Mucosa of descending colon (tissue), 3 donors: Measurements from ENCODE around the gene STRADB. TPM values are rescaled to one million over a fixed set of nuclear protein-coding genes. Genes with fewer than 3 reads are reported as not detected.

Experiments used
- ATAC-seq: fragments of 200-7000 bp; cut with Tn5 transposase; one replicate; pipeline ENCODE4 v1.9.1; 2020; ENCODE audit warnings: mild to moderate bottlenecking, moderate library complexity
- DNase-seq, 3 donors: peaks; one replicate each; pipeline ENCODE4 v3.0.0-alpha.2; 2020
- H3K36me3 ChIP-seq: fragments of 200-600 bp; one replicate; pipeline ENCODE4 v1.8.0; 2021; ENCODE audit warnings: low read depth, mild to moderate bottlenecking
- H3K4me1 ChIP-seq: fragments of 200-600 bp; one replicate; pipeline ENCODE4 v1.8.0; 2021; ENCODE audit warnings: low read depth, mild to moderate bottlenecking
- H3K4me3 ChIP-seq: fragments of 200-600 bp; one replicate; pipeline ENCODE4 v1.8.0; 2021; ENCODE audit warnings: mild to moderate bottlenecking
- H3K9me3 ChIP-seq: fragments of 200-600 bp; one replicate; pipeline ENCODE4 v1.8.0; 2021; ENCODE audit warnings: mild to moderate bottlenecking
- intact Hi-C, 2 donors: fragments of 100-400 bp; cut with DNase I in 1 of 2; cut with micrococcal nuclease in 1 of 2; formaldehyde crosslinking; loops; one replicate each; pipeline versions ENCODE4 v1.11.0 to v1.11.1; 2022; cut with DNase I, micrococcal nuclease
- total RNA-seq, 3 donors: library from RNA; stranded (reverse); fragmentation: NEBNext Ultra II Directional in 2 of 3; extraction: Animal tissue kit (Norgen Biotek cat#: 25700) in 2 of 3; gene quantifications; one replicate each; pipeline versions ENCODE4 v1.2.1 to v1.2.4, GENCODE V29; 2021 to 2023
- TF ChIP-seq, protein P1 (sequence below): fragments of 200-600 bp; IDR thresholded peaks from one replicate; pipeline ENCODE4 v1.8.0; 2022; ENCODE audit warnings: antibody characterized with exemption, mild to moderate bottlenecking
- donor health status: DM: no; HTN: no; CAD: no; lungs with moderate emphysema.
- donor health status: DM: no; HTN: no; CAD: no.
- donor health status: DM: no; HTN: yes; CAD: no.

STRADB gene
- total RNA-seq, 3 donors from 2014 or later: 47.4 to 79.1 (median 62.1) TPM

DNA sequence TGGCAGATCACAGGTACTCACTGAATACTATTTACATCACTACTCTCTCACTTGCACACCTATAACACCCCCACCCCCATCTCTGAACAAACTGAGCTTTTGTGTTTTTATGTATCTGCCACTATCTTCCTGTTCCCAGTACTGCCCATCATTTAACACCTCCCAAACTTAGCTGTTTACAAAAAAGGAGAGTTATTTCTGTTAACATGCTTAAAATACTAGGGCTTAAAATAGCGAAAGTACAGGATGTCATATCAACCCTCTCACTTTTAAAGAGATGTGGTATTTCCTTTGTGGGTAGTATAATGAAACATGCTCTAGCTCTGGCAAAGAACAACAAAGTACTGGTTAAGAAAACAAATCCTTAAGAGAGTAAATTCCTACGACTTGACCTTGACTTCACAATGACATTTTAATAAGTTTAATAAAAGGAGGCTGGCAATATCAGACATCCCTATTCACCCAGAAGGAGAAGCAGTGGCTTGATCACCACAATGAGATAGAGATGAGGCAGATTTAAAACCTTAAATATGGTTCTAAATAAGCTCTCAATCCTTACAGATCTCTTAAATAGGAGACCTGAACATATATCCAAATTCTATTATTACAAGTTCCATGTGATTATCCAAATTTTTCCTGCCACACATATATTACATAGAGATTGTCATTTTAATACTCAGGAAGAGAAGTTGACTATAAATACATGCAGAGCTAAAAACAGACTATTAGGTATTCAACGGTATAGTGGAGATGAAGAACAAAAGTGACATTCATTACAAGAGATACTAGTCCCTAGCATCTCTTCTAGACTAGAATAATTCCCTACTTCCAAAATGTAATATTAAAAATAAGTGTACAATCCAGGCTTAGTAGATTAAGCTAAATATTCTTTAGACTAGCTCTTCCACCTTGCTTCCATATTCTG, 37.2 kb upstream of the STRADB start:
- H3K36me3 ChIP-seq: no peaks in the 10 kb centered on the region
- no peak overlapping the region for H3K4me3 ChIP-seq
- peaks cover 8% of the 10 kb centered on the region for H3K4me1 ChIP-seq
- peak; percentile 68 for ATAC-seq
- no peak for DNase-seq
- no peaks in the 10 kb centered on the region for H3K9me3 ChIP-seq
- intact Hi-C loops: no loop called here
- TF ChIP-seq, protein P1, sequence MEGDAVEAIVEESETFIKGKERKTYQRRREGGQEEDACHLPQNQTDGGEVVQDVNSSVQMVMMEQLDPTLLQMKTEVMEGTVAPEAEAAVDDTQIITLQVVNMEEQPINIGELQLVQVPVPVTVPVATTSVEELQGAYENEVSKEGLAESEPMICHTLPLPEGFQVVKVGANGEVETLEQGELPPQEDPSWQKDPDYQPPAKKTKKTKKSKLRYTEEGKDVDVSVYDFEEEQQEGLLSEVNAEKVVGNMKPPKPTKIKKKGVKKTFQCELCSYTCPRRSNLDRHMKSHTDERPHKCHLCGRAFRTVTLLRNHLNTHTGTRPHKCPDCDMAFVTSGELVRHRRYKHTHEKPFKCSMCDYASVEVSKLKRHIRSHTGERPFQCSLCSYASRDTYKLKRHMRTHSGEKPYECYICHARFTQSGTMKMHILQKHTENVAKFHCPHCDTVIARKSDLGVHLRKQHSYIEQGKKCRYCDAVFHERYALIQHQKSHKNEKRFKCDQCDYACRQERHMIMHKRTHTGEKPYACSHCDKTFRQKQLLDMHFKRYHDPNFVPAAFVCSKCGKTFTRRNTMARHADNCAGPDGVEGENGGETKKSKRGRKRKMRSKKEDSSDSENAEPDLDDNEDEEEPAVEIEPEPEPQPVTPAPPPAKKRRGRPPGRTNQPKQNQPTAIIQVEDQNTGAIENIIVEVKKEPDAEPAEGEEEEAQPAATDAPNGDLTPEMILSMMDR: no peak

DNA sequence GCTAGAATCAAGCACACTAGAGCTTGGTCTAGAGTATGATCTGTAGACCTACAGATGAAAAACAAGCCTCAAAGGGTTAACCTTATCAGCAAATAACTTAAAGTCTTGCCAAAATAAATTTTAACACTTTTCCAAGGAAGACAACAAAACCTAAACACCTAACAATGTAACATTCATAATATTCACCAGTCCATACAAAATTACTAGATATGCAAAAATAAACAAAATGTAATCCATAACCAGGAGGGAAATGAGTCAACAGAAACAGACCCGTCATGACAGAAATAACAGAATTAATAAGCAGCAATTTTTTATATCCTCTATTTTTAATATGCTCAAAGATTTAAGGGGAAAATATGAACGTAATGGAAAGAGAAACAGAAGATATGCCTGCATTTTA, 36.4 kb upstream of the STRADB start:
- H3K4me1 ChIP-seq: peaks cover 8% of the 10 kb centered on the region
- no peaks in the 10 kb centered on the region for H3K9me3 ChIP-seq
- DNase-seq (no peak), ATAC-seq (no peak)
- TF ChIP-seq, protein P1: no peak
- intact Hi-C loops: no loop called here
- no peak overlapping the region for H3K4me3 ChIP-seq
- no peaks in the 10 kb centered on the region for H3K36me3 ChIP-seq

DNA sequence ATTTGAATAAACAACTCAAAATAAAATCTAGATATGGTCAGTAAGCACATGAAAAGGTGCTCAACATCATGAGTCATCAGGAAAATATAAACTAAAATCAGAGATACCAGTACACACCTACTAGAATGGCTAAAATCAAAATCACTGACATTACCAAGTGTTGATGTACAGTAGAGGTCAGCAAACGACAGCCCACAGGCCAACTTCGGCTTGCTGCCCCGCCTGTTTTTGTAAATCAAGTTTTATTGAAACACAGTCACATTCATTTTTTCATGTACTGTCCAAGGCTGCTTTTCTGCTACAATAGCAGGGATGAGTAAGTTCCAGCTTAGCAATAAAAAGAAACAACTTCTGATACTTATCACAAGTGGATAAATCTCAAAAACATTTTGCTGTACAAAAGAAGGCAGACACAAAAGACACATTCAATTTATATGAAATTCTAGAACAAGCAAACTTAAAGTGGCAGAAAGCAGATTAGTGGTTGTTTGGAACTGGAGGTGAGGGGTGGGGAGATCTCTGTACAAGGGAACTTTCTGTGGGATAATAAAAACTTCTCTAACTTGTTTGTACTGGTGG, 32.4 kb upstream of the STRADB start:
- TF ChIP-seq, protein P1: no peak
- no peaks in the 10 kb centered on the region for H3K9me3 ChIP-seq
- H3K36me3 ChIP-seq: no peaks in the 10 kb centered on the region
- intact Hi-C loops: no loop called here
- no peak overlapping the region for H3K4me3 ChIP-seq
- peaks cover 6% of the 10 kb centered on the region for H3K4me1 ChIP-seq
- peak in 2 of 3 donors; percentile 45 to 56 for DNase-seq
- peak; percentile 85 for ATAC-seq

DNA sequence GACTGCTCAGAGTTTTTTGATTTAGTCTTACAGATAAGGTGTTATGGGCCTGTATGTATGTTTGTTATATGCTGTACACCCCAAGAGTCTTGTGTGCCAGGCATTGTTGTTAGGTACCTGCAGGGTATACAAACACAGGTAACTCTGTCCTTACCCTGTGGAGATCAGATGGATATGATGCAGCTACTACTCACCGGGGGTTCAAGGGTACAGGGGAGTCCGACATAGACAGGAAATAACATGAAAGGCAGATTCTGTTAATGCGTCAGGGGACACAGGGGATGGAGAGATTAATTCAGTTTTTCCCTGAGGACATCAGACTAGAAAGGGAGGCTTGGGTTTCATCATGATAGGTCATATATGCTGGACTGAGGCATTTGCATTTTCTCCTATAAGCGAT, 31.6 kb upstream of the STRADB start:
- ATAC-seq (no peak), DNase-seq (no peak)
- H3K4me1 ChIP-seq: peaks cover 13% of the 10 kb centered on the region
- intact Hi-C loops: no loop called here
- H3K36me3 ChIP-seq: no peaks in the 10 kb centered on the region
- H3K4me3 ChIP-seq: no peak overlapping the region
- TF ChIP-seq, protein P1: no peak
- H3K9me3 ChIP-seq: no peaks in the 10 kb centered on the region

DNA sequence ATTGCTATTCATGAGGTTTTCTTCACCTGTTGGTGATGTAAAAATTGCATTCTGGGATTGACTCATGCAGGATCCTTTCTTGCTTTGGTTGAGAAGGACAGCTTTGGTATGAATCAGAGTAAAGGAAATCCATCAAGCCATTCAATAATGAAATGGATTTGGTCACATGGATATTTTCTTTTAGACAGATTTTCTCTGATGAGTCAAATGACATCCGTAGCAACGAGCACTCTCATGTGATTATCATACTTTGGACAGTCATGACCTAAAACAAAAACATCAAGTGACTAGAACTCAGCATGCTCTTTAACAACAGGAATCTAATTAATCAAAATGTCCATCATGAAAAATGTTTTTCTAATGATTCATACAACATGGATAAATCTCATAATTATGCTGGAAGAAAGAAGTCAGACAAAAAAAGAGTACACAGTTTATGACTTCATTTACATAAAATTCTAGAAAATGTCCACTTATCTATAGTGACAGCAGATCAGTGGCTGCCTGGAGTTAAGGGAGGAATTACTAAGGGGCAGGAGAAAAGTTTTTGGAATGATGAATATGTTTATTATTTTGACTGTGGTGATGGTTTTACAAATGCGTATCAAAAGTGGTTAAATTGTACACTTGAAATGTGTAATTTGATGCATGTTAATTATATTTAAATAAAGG, 31.0 kb upstream of the STRADB start:
- H3K4me3 ChIP-seq: no peak overlapping the region
- TF ChIP-seq, protein P1: no peak
- intact Hi-C loops: no loop called here
- ATAC-seq (no peak), DNase-seq (no peak)
- no peaks in the 10 kb centered on the region for H3K36me3 ChIP-seq
- peaks cover 14% of the 10 kb centered on the region for H3K4me1 ChIP-seq
- no peaks in the 10 kb centered on the region for H3K9me3 ChIP-seq
